WTC11 (cell line): ENCODE measurements around the gene IFNGR2.

Experiments
- KAT7 ChIP-seq: sonication (generic); formaldehyde crosslinking; IDR thresholded peaks from 2 replicates; pipeline ENCODE4 v1.8.1; 2023; ENCODE audit warnings: missing genetic modification reagents, mild to moderate bottlenecking, borderline replicate concordance
- NFE2L1 ChIP-seq: sonication (generic); formaldehyde crosslinking; IDR thresholded peaks from 2 replicates; pipeline ENCODE4 v1.8.1; 2023; ENCODE audit warnings: missing genetic modification reagents
- NR1H2 ChIP-seq: sonication (generic); formaldehyde crosslinking; IDR thresholded peaks from 2 replicates; pipeline ENCODE4 v1.9.0; 2021; ENCODE audit warnings: mild to moderate bottlenecking, moderate library complexity, missing genetic modification reagents
- SOX15 ChIP-seq: fragments of 250-450 bp; sonication (Bioruptor Pico); IDR thresholded peaks from 2 replicates; pipeline ENCODE4 v1.9.0; 2021; ENCODE audit warnings: mild to moderate bottlenecking
- TEAD4 ChIP-seq: sonication (generic); formaldehyde crosslinking; IDR thresholded peaks from 2 replicates; pipeline ENCODE4 v1.8.0; 2022; ENCODE audit warnings: mild to moderate bottlenecking, missing genetic modification reagents
- ZBTB21 ChIP-seq: sonication (generic); formaldehyde crosslinking; IDR thresholded peaks from 2 replicates; pipeline ENCODE4 v1.8.1; 2023; ENCODE audit warnings: mild to moderate bottlenecking, missing genetic modification reagents, borderline replicate concordance
- ZNF423 ChIP-seq: fragments of 250-450 bp; sonication (Bioruptor Pico); IDR thresholded peaks from 2 replicates; pipeline ENCODE4 v2.1.2; 2022; ENCODE audit warnings: mild to moderate bottlenecking, moderate library complexity
- TF ChIP-seq, protein P1 (sequence below): fragments of 200-600 bp; IDR thresholded peaks from 2 replicates; pipeline ENCODE4 v1.8.0; 2022; ENCODE audit warnings: antibody characterized with exemption
- TF ChIP-seq, protein P2 (sequence below): sonication (generic); formaldehyde crosslinking; IDR thresholded peaks from 2 replicates; pipeline ENCODE4 v1.8.0; 2022; ENCODE audit warnings: mild to moderate bottlenecking, missing genetic modification reagents
- TF ChIP-seq, protein P3 (sequence below): sonication (generic); formaldehyde crosslinking; IDR thresholded peaks from 2 replicates; pipeline ENCODE4 v1.8.1; 2023; ENCODE audit warnings: mild to moderate bottlenecking, missing genetic modification reagents
- TF ChIP-seq, protein P4 (sequence below): sonication (generic); formaldehyde crosslinking; IDR thresholded peaks from 2 replicates; pipeline ENCODE4 v1.8.1; 2023; ENCODE audit warnings: mild to moderate bottlenecking, missing genetic modification reagents, moderate library complexity
- TF ChIP-seq, protein P5 (sequence below): sonication (generic); formaldehyde crosslinking; IDR thresholded peaks from 2 replicates; pipeline ENCODE4 v1.8.0; 2022; ENCODE audit warnings: mild to moderate bottlenecking, missing genetic modification reagents
- TF ChIP-seq, protein P6 (sequence below): sonication (generic); formaldehyde crosslinking; IDR thresholded peaks from 2 replicates; pipeline ENCODE4 v1.8.0; 2023; ENCODE audit warnings: missing genetic modification reagents

DNA sequence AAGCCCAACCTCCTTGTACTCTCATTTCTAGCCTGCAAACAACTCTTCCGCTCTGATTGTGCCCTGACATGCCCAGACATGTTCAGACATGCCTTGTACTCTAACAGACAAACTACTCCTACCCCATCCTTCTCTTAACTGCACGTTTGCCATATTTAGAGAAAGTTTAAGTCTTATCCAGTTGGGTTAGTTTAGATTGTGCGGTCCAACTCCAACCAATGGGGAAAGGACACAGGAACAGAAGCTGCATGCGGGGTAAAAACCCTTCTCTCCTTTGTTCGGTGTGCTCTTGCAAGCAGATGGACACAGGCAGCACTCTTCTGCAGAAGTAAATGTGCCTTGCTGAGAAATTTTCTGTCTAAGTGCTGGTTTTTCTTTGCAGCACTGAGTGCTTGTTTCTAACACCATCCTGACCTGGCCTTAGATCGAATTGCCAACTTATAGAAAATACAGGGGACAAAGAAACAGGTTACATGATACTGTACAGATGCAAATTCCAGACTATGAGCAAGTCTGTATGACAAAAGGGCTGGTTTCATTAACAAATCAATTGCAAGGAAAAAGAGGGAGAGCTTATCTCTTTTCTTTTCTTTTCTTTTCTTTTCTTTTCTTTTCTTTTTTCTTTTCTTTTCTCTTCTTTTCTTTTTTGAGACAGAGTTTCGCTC is 35.8 kb upstream of the IFNGR2 start:
- no peak for TF ChIP-seq NFE2L1 (CRISPR knock-in tag)
- TF ChIP-seq NR1H2, result no peak
- TF ChIP-seq, protein P1, sequence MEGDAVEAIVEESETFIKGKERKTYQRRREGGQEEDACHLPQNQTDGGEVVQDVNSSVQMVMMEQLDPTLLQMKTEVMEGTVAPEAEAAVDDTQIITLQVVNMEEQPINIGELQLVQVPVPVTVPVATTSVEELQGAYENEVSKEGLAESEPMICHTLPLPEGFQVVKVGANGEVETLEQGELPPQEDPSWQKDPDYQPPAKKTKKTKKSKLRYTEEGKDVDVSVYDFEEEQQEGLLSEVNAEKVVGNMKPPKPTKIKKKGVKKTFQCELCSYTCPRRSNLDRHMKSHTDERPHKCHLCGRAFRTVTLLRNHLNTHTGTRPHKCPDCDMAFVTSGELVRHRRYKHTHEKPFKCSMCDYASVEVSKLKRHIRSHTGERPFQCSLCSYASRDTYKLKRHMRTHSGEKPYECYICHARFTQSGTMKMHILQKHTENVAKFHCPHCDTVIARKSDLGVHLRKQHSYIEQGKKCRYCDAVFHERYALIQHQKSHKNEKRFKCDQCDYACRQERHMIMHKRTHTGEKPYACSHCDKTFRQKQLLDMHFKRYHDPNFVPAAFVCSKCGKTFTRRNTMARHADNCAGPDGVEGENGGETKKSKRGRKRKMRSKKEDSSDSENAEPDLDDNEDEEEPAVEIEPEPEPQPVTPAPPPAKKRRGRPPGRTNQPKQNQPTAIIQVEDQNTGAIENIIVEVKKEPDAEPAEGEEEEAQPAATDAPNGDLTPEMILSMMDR, result no peak
- no peak for TF ChIP-seq TEAD4 (CRISPR knock-in tag)
- TF ChIP-seq, protein P2, sequence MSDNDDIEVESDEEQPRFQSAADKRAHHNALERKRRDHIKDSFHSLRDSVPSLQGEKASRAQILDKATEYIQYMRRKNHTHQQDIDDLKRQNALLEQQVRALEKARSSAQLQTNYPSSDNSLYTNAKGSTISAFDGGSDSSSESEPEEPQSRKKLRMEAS, result no peak
- TF ChIP-seq ZBTB21 (CRISPR knock-in tag), result no peak
- TF ChIP-seq, protein P3, sequence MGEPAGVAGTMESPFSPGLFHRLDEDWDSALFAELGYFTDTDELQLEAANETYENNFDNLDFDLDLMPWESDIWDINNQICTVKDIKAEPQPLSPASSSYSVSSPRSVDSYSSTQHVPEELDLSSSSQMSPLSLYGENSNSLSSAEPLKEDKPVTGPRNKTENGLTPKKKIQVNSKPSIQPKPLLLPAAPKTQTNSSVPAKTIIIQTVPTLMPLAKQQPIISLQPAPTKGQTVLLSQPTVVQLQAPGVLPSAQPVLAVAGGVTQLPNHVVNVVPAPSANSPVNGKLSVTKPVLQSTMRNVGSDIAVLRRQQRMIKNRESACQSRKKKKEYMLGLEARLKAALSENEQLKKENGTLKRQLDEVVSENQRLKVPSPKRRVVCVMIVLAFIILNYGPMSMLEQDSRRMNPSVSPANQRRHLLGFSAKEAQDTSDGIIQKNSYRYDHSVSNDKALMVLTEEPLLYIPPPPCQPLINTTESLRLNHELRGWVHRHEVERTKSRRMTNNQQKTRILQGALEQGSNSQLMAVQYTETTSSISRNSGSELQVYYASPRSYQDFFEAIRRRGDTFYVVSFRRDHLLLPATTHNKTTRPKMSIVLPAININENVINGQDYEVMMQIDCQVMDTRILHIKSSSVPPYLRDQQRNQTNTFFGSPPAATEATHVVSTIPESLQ (CRISPR knock-in tag), result no peak
- TF ChIP-seq, protein P4, sequence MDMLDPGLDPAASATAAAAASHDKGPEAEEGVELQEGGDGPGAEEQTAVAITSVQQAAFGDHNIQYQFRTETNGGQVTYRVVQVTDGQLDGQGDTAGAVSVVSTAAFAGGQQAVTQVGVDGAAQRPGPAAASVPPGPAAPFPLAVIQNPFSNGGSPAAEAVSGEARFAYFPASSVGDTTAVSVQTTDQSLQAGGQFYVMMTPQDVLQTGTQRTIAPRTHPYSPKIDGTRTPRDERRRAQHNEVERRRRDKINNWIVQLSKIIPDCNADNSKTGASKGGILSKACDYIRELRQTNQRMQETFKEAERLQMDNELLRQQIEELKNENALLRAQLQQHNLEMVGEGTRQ (CRISPR knock-in tag), result no peak
- TF ChIP-seq SOX15 (CRISPR knock-in tag), result no peak
- TF ChIP-seq, protein P5, sequence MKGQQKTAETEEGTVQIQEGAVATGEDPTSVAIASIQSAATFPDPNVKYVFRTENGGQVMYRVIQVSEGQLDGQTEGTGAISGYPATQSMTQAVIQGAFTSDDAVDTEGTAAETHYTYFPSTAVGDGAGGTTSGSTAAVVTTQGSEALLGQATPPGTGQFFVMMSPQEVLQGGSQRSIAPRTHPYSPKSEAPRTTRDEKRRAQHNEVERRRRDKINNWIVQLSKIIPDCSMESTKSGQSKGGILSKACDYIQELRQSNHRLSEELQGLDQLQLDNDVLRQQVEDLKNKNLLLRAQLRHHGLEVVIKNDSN (CRISPR knock-in tag), result no peak
- TF ChIP-seq, protein P6, sequence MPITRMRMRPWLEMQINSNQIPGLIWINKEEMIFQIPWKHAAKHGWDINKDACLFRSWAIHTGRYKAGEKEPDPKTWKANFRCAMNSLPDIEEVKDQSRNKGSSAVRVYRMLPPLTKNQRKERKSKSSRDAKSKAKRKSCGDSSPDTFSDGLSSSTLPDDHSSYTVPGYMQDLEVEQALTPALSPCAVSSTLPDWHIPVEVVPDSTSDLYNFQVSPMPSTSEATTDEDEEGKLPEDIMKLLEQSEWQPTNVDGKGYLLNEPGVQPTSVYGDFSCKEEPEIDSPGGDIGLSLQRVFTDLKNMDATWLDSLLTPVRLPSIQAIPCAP (CRISPR knock-in tag), result no peak
- TF ChIP-seq ZNF423 (CRISPR knock-in tag), result no peak
- TF ChIP-seq KAT7 (CRISPR knock-in tag), result no peak
